Iris pigment epithelial cell (primary cell): Measurements from ENCODE around the gene HAUS7.
"Not testable (repeated sequence)": the region's sequence is repeated elsewhere in the genome, so short reads cannot be mapped to it uniquely, and the experiment has no call there.

ENCODE experiments used
- DNase-seq: peaks from one replicate; pipeline ENCODE4 v3.0.0-alpha.2; 2011; ENCODE audit warnings: low read depth

The HAUS7 gene

GRCh38 chrX:153408871-153409351, 61.5 kb downstream of the HAUS7 start:
- no peak for DNase-seq

- no peak for DNase-seq
Measured at GRCh38 chrX:153408221-153408721, 62.1 kb downstream of the HAUS7 start.

- DNase-seq, result no peak
Measured at GRCh38 chrX:153407736-153408135, 62.6 kb downstream of the HAUS7 start.

- DNase-seq, result no peak
Measured at GRCh38 chrX:153406903-153407302, 63.5 kb downstream of the HAUS7 start.

DNA sequence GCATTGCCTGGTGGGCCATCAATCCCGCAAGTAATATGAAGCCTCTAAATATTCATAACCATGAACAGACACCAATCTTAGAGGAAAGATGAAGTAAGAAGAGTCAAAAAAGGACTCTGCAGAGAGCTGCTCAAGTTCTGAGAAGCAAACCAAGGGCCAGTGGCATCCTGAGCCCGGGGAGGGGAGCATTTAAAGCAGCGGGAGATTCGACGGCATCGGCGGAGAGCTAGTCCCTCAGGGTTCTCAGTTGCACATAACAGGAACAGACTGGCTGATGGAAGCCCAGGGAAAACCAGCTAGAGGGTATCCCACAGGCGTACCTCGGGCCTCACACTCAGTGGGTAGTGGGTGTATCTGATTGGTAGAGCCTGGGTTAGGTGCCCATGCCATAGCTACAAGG, 64.4 kb downstream of the HAUS7 start:
- DNase-seq, result no peak

- DNase-seq, result no peak
Measured at GRCh38 chrX:153405426-153405825, 65.0 kb downstream of the HAUS7 start.

DNA sequence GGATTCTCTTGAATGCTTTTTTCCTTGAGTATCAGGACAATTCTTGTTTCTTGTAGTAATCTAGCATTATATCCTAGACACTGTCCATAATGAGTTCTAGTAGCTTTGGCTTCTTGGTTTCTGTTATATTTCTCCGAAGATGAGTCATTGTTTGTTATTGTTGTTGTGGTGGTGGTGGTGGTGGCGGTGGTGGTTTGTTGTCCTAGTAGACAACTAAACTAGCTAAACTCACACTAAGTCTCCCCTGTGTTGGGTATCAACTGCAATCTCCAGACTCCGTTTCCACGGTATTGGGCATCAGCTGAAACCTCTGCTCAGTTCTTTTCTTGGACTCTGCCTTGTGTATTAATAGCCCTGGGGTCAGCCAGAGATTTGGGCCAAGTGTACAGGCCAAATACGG, 66.0 kb downstream of the HAUS7 start:
- not testable (repeated sequence) for DNase-seq

DNA sequence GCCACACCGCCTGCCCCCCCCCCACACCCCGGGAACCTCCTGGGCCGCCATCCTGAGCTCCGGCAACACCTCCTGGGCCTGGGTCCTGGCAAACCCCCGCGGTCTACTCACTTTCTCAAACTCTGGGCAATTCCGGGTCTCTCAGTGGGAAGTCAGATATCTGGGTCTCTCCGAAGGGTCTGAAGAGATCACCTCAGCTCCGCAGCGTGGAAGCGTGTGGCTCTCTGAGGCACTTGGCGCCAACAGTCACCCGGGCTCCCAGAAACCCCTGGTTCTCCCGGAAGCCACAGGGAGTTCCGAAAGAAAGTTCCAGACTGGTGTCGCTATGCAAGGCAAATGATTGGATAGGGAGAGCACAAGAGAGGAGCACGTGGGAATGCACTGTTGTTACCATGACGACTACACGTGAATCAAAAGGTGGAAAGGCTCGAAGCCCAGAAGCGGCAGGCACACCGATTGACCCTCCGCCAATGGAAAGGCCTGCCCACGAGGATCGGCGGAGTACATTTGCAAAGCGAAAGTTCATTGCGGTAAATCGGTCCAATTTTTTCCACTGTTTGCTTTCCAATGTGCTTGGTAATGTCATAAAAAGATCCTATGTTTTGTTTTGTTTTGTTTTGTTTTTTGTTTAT, 69.1 kb downstream of the HAUS7 start, which contains the start of gene PNMA6E:
Gene PNMA6E (minus strand): TSS at position 218 of the 632 bp plus-strand sequence. CDS start 2,501 bp downstream, outside the sequence.
- no peak for DNase-seq

DNA sequence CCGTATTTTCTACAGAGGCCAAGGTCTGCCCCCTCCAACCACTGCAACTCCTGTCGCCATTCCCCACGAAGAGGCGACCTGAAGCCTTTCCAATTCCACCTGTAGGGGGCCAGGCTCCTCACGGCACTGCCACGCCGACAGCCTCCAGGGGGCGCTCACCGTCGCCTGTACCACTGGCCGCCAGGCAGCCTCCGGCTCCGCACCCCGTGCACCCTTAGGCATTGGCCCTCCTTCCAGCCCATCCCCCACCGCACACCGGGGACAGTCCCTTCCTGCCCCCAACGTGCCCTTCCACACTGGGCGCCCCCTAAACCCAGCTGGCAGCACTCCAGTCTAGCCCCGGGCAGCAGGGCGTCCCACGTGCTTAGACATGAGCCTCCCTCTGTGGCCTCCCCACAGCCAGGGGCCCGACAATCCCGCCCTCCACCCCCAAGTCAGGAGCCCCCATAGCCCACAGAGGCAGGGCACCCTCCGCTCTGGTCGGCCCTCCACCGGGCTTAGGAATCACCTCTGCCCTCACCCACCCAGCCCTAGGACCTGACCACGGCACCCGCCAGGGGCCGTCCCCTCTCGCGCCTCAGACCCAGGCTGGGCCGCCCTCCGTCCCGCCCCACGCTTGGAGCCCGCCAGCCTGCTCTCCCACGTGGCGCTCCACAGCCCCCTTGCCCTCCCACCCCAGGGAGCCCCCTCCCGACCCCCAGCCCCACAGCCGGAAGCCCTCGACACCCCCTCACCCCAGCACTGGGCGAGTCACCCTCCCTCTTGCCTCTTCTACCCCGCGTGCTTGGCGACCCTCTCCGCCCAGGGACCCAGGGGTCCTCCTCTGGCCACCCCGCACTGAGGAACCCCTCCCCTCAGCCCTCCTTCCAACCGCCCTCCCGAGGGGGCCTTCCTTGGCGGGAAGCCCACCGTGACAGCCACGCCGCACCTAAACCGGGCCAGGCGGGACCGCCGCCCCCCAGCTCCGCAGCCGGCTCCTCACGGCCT, 69.9 kb downstream of the HAUS7 start:
- DNase-seq, result peak; percentile 11

- no peak for DNase-seq
Measured at GRCh38 chrX:153398275-153398960, 72.0 kb downstream of the HAUS7 start.
